NCI-H2227 (cell line): ENCODE measurements around the gene NUDT16L1.
"Not testable (repeated sequence)": the region's sequence is repeated elsewhere in the genome, so short reads cannot be mapped to it uniquely, and the experiment has no call there.

ENCODE experiments used
- DNase-seq: peaks from one replicate; lab custom pipeline; 2025; ENCODE audit not compliant: unreplicated experiment; lab: John Stamatoyannopoulos, UW

NUDT16L1 gene

GRCh38 chr16:4713663-4714501, 20.5 kb downstream of the NUDT16L1 start:
- no peak for DNase-seq

DNA sequence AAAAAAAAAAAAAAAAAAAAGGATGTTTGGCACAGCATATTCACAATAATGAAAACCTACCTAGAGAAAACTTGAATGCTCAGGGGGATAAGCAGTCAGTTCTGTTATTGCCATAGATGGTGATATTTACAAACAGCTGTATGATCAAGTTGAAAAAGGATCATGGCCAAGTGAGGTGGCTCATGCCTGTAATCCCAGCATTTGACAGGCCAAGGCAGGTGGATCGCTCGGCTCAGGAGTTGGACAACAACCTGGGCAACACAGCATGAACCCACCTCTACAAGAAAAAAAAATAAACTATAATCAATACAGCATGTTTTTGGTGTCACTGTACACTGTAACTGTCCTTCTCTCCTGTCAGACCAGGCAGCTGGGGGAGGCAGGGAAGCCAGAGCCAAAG, 21.6 kb downstream of the NUDT16L1 start:
- no peak for DNase-seq

DNA sequence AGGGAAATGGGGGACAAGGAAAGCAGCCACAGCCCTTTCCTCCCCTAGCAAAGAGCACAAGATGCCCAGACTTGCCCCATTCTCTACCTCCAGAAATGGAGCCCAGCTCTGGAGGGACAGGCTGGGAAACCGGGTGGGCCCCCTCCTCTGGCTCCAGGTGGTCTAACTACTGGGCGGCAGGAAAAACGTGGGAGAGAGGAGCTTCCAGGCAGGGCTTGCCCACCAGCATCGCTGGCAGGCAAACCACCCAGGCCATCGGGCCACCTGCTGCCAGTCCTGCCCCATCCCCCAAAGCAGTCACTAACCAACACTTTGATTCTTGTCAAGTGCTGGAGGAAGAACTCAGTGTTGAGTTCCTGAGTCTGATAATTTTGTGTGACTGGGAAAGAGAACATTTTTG, 25.1 kb downstream of the NUDT16L1 start:
- DNase-seq = no peak

- DNase-seq = no peak
Measured at GRCh38 chr16:4723071-4723767, 29.9 kb downstream of the NUDT16L1 start.

DNA sequence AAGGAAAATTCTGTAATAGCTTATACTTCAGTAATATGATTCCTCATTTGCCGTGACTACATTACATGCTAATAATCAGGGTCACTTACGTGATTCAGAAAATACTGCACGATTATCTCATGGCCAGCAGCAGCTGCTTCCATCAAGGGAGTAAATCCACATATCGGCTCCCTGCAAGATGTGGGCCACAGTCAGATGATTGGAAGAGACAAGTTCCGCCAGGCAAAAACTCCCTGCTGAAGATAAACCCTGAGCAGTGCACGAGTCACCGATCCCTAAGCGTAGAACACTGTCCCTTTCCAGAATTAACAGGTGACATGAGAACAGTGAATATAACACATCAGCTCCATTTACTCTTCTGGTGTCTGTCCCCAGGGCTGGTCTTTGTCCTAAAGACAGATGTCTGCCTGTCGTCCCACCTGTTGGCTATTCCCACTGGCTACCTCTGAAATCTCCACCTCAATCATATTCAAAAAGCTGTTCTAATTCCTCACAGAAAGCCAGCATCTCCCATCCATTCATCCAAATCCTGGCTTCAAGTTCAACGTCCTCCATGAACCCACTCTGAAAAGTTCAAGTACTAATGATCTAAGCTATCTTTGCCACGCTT, 31.4 kb downstream of the NUDT16L1 start:
- DNase-seq = no peak

DNA sequence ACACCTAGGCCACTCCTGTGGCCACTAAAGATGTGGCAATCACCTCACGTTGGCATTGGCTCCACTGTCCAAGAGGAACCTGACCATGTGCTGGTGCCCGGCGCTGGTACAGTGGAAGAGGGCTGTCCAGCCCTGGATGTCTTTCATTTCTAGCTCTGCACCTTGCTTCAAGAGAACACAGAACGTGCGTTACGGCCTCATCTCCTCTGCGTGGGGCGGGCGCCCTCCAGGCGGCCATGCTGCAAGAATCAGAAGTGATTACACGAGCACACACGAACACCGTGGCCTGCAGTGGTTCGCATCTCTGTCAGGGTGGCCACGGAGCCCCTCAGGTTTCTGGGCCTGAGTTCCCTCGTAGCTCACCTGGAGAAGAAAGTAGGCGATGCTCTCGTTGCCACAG, 33.3 kb downstream of the NUDT16L1 start:
- DNase-seq = no peak

GRCh38 chr16:4728676-4729075, 35.3 kb downstream of the NUDT16L1 start:
- DNase-seq = no peak

GRCh38 chr16:4729876-4730275, 36.5 kb downstream of the NUDT16L1 start:
- DNase-seq = no peak

DNA sequence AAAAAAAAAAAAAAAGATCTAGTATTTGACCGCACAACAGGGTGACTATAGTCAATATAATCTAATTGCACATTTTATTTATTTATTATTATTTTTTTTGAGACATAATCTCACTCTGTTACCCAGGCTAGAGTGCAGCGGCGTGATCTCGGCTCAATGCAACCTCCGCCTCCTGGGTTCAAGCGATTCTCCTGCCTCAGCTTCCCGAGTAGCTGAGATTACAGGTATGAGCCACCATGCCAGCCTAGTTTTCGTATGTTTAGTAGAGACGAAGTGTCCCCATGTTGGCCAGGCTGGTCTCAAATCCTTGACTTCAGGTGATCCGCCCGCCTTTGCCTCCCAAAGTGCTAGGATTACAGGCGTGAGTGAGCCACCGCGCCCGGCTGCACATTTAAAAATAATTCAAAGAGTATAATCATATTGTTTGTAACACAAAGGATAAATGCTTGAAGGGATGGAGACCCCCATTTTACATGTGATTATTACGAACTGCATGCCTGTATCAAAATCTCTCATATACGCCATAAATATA, 39.9 kb downstream of the NUDT16L1 start:
- DNase-seq = no peak

DNA sequence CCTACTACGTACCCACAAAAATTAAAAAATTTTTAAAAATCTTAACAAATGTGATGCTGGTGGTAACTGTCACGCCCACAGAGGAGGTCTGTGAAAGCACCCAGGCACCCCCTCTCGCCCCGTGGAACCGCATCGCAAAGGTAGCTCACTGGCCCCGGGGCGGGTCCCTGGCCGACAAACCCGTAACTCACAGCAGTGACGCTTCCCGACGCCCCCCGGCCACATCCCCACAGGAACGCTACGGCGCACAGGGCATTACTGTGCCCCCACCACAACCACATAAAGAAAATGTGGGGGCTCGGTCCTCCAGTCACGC, 40.3 kb downstream of the NUDT16L1 start:
- DNase-seq = peak; percentile 77

- DNase-seq = peak; percentile 98
Measured at GRCh38 chr16:4734063-4734729, 40.8 kb downstream of the NUDT16L1 start, which contains the start of the genes ANKS3 and DNAAF8. Gene ANKS3, minus strand, starts transcription at chr16:4734271. Its CDS starts 4,122 bp downstream, at chr16:4730149. Gene DNAAF8, plus strand, starts transcription at chr16:4734537. Its CDS starts 1,978 bp downstream, at chr16:4736515.

GRCh38 chr16:4734730-4735535, 41.6 kb downstream of the NUDT16L1 start:
- peak; percentile 93 for DNase-seq

GRCh38 chr16:4736546-4736945, 43.2 kb downstream of the NUDT16L1 start:
- DNase-seq = no peak

DNA sequence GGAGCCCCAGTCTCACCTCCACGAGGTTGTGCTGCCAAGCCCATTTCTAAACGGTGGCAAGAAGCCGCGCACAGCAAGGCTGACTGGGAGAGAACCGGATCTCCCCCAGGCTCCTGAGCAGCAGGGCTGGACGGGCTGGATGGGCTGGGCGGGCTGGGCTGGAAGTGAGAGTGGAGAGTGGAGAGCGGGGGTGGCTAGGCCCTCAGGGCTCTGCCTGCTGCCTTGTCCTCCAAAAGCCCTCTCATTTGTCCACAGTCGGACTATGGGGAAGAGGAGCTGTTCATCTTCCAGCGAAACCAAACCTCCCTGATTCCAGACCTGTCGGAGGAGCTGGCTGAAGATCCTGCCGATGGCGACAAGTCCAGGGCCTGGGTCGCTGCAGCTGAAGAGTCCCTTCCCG, 44.2 kb downstream of the NUDT16L1 start:
- DNase-seq = no peak

- DNase-seq = not testable (repeated sequence)
Measured at GRCh38 chr16:4738370-4738769, 45.0 kb downstream of the NUDT16L1 start.

GRCh38 chr16:4743226-4743878, 50.0 kb downstream of the NUDT16L1 start:
- DNase-seq = no peak

DNA sequence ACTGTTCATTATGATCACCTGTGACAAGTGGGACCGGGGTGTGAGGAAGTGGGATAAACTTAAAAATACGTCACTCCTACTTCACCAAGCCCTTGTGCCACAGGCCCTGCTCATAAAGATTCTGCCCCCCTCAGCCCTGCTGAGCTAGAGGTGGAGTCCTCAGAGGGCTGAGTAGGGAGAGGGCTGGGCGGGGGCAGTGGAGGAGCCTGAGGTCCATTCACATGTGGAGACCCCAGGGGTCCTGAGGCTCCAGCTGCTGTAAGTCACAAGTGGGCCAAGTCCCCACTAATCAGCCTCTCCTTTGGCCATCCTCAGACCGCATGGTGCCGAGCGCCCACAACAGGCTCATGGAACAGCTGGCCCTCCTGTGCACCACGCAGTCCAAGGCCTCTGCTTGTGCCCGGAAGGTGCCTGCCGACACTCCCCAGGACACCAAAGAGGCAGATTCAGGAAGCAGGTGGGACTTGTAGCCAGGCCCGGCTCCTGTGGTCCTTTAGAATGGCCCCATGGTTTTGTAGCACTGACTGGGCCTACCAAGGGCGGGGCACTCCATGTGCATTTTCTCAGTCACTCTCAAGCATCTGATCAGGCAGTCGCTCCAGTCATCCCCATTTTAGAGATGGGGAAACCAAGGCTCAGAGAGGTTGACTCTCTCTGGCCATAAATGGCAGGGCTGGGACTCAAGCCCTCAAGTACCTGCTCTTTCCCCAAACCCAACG, 51.4 kb downstream of the NUDT16L1 start:
- no peak for DNase-seq

DNA sequence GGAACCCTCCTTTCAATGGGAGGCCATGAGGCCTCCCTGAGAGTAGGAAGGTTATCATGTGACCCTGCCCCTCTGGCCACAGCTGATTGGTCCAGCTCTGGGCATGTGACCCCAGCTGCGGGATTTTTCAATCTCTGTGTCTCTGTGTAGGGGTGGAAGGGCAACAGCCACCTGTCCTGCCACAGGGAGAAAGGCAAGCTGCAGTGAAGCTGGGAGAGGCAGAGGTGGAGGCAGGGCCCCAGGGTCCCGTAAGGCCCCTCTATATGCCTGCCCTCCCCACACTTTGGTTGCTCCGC, 51.9 kb downstream of the NUDT16L1 start:
- no peak for DNase-seq
